IMR-90 (cell line): ENCODE measurements around the gene SERHL2. TPM values are rescaled to one million over a fixed set of nuclear protein-coding genes. Genes with fewer than 3 reads are reported as not detected.

Source experiments
- ATAC-seq: fragments of 200-7000 bp; cut with Tn5 transposase; 2 replicates; pipeline ENCODE4 v1.9.1; 2020; ENCODE audit warnings: low read depth, mild to moderate bottlenecking, moderate library complexity
- BruUV-seq: library from RNA; stranded (reverse); fragments of 400-500 nt; replicated peaks from 2 replicates; lab custom pipeline; 2021; lab: Mats Ljungman, UMichigan
- CTCF ChIA-PET: fragments of 300-600 bp; formaldehyde crosslinking; extraction: SDS; loops from one replicate; lab custom pipeline; 2021; ENCODE audit warnings: antibody characterized with exemption; lab: Yijun Ruan, JAX
- POLR2A ChIA-PET: fragments of 300-600 bp; sonication (Branson Sonifier 250); formaldehyde crosslinking; loops from one replicate; lab custom pipeline; 2022; ENCODE audit warnings: antibody characterized with exemption; ENCODE audit not compliant: unreplicated experiment; lab: Charles Lee
- DNase-seq: peaks from one replicate; pipeline ENCODE4 v3.0.0; 2013
- H2AFZ ChIP-seq: replicated peaks from 2 replicates; pipeline ENCODE3; 2013; ENCODE audit warnings: low read length, mild to moderate bottlenecking; ENCODE audit not compliant: poor library complexity
- H2AK5ac ChIP-seq: 2 replicates; pipeline ENCODE4 v1.6.1; 2013; ENCODE audit warnings: low read depth, low read length, inconsistent platforms
- H2AK9ac ChIP-seq: replicated peaks from 2 replicates; pipeline ENCODE3; 2013; ENCODE audit warnings: mild to moderate bottlenecking, low read depth, low read length, moderate library complexity; ENCODE audit not compliant: poor library complexity
- H2BK120ac ChIP-seq: 2 replicates; pipeline ENCODE4 v1.6.1; 2013; ENCODE audit warnings: low read depth, low read length, inconsistent platforms
- H2BK15ac ChIP-seq: 3 replicates; pipeline ENCODE4 v1.6.1; 2013; ENCODE audit warnings: low read depth, low read length, inconsistent platforms
- H2BK20ac ChIP-seq: 2 replicates; pipeline ENCODE4 v1.6.1; 2013; ENCODE audit warnings: low read depth, mild to moderate bottlenecking, inconsistent platforms, low read length, moderate library complexity
- H2BK5ac ChIP-seq: 2 replicates; pipeline ENCODE4 v1.6.1; 2013; ENCODE audit warnings: mild to moderate bottlenecking, low read depth, low read length, inconsistent platforms; ENCODE audit not compliant: poor library complexity, severe bottlenecking
- H3K14ac ChIP-seq: replicated peaks from 2 replicates; pipeline ENCODE4 v1.6.1; 2013; ENCODE audit warnings: low read depth, low read length, inconsistent platforms
- H3K18ac ChIP-seq: 2 replicates; pipeline ENCODE4 v1.6.1; 2013; ENCODE audit warnings: low read depth, low read length, control low read depth
- H3K23ac ChIP-seq: 2 replicates; pipeline ENCODE4 v1.6.1; 2013; ENCODE audit warnings: low read depth, low read length, inconsistent platforms
- H3K27ac ChIP-seq: 2 replicates; pipeline ENCODE4 v1.5.1; 2013; ENCODE audit warnings: mild to moderate bottlenecking, control low read depth, low read length; ENCODE audit not compliant: insufficient read depth
- H3K27me3 ChIP-seq: 2 replicates; pipeline ENCODE4 v1.6.1; 2013; ENCODE audit warnings: low read length; ENCODE audit not compliant: control insufficient read depth, insufficient read depth
- H3K36me3 ChIP-seq: 2 replicates; pipeline ENCODE4 v1.6.1; 2013; ENCODE audit warnings: low read length, mixed read lengths; ENCODE audit not compliant: control insufficient read depth, insufficient read depth
- H3K4ac ChIP-seq: 2 replicates; pipeline ENCODE4 v1.6.1; 2013; ENCODE audit warnings: low read depth, low read length, inconsistent platforms
- H3K4me1 ChIP-seq: 2 replicates; pipeline ENCODE4 v1.6.1; 2013; ENCODE audit warnings: low read length, mixed read lengths; ENCODE audit not compliant: control insufficient read depth, insufficient read depth
- H3K4me2 ChIP-seq: 2 replicates; pipeline ENCODE4 v1.6.1; 2013; ENCODE audit warnings: low read depth, mild to moderate bottlenecking, control low read depth, low read length, moderate library complexity
- H3K4me3 ChIP-seq: 2 replicates; pipeline ENCODE4 v1.5.1; 2013; ENCODE audit warnings: low read depth, mild to moderate bottlenecking, control low read depth, low read length, moderate library complexity; ENCODE audit not compliant: insufficient read depth
- H3K56ac ChIP-seq: 2 replicates; pipeline ENCODE4 v1.6.1; 2013; ENCODE audit warnings: low read length, inconsistent platforms; ENCODE audit not compliant: insufficient read depth; ENCODE audit errors: extremely low read depth
- H3K79me1 ChIP-seq, 2 experiments: 2 replicates each; pipeline ENCODE4 v1.6.1; 2013; ENCODE audit warnings: low read length in 2 of 2, inconsistent platforms in 1 of 2, low read depth in 1 of 2
- H3K9ac ChIP-seq: 2 replicates; pipeline ENCODE4 v1.6.1; 2013; ENCODE audit warnings: low read depth, low read length, control low read depth
- H3K9me1 ChIP-seq: 2 replicates; pipeline ENCODE4 v1.6.1; 2013; ENCODE audit warnings: low read length, inconsistent platforms; ENCODE audit not compliant: insufficient read depth
- H3K9me3 ChIP-seq: 2 replicates; pipeline ENCODE4 v1.6.1; 2013; ENCODE audit warnings: low read length; ENCODE audit not compliant: control insufficient read depth, insufficient read depth
- H4K20me1 ChIP-seq: 2 replicates; pipeline ENCODE4 v1.6.1; 2013; ENCODE audit warnings: low read length, inconsistent platforms; ENCODE audit not compliant: insufficient read depth
- H4K5ac ChIP-seq: 2 replicates; pipeline ENCODE4 v1.6.1; 2013; ENCODE audit warnings: mild to moderate bottlenecking, low read depth, low read length, control low read depth
- H4K8ac ChIP-seq, 2 experiments: 2 replicates each; pipeline ENCODE4 v1.6.1; 2013; ENCODE audit warnings: low read depth in 2 of 2, low read length in 2 of 2, control low read depth in 1 of 2, inconsistent platforms in 1 of 2
- H4K91ac ChIP-seq: 2 replicates; pipeline ENCODE4 v1.6.1; 2013; ENCODE audit warnings: low read depth, low read length, inconsistent platforms; ENCODE audit not compliant: insufficient read depth
- BHLHE40 ChIP-seq: fragments of 150-350 bp; IDR thresholded peaks from 2 replicates; pipeline ENCODE4 v1.6.1; 2016; ENCODE audit warnings: mild to moderate bottlenecking, low read depth, low read length
- CTCF ChIP-seq: conservative IDR thresholded peaks from 2 replicates; pipeline ENCODE4 v1.5.1; 2012; ENCODE audit warnings: mild to moderate bottlenecking, low read depth, low read length, improper control_type of control experiment
- FOS ChIP-seq: fragments of 150-350 bp; IDR thresholded peaks from 2 replicates; pipeline ENCODE4 v1.6.1; 2016; ENCODE audit warnings: low read depth, low read length
- RFX5 ChIP-seq: IDR thresholded peaks from 2 replicates; pipeline ENCODE4 v1.8.0; 2012; ENCODE audit warnings: low read depth, mild to moderate bottlenecking, low read length, moderate library complexity
- WGBS, 2 experiments: methylation state at CpG; one replicate each; pipeline versions ENCODE4 v1.1.5 to v1.1.7; 2013; ENCODE audit warnings: missing lambda C conversion rate in 2 of 2; ENCODE audit not compliant: insufficient read length in 1 of 2; ENCODE audit errors: extremely low coverage in 2 of 2; 5-methylcytosine and 5-hydroxymethylcytosine counted together
- dilution Hi-C: fragments of 300-500 bp; cut with HindIII; formaldehyde crosslinking; loops from one replicate; pipeline ENCODE4 v1.14.3; 2018; ENCODE audit warnings: low sequenced_read_pairs; ENCODE audit not compliant: unreplicated experiment
- in situ Hi-C: fragments of 300-500 bp; cut with MboI; formaldehyde crosslinking; loops from 3 replicates; pipeline ENCODE4 v1.14.3; 2019; ENCODE audit warnings: low sequenced_read_pairs, inconsistent platforms, mixed read lengths
- intact Hi-C: fragments of 100-400 bp; cut with micrococcal nuclease; formaldehyde crosslinking; loops from 2 replicates; pipeline ENCODE4 v1.10.0; 2022
- polyA plus RNA-seq, 3 experiments: library from polyadenylated mRNA; depleted of rRNA; stranded (reverse); fragments of >200 nt; gene quantifications; 2 replicates each; pipeline ENCODE4 v1.2.3, GENCODE V29; 2012; ENCODE audit warnings: low replicate concordance in 1 of 3
- total RNA-seq: library from RNA; depleted of rRNA; stranded (reverse); fragments of >200 nt; gene quantifications from 2 replicates; pipeline ENCODE4 v1.2.3, GENCODE V29; 2012

SERHL2 gene
- total and polyA plus RNA-seq, 2 of the 4 experiments (the other 2 are of a cell fraction), result 4.5 to 5.0 TPM

- 92% methylated on average over 10 of the region's 15 CpGs; no CpG with 5 or more reads in 1 of the 2 experiments for WGBS, 2 experiments
- Histone ChIP-seq H2BK15ac (no peak overlapping the region), H2AK9ac (no peak overlapping the region), H2BK120ac (no peak overlapping the region), H3K4me3 (no peak overlapping the region), H3K79me1 (no peaks in the 10 kb centered on the region), H3K27me3 (no peaks in the 10 kb centered on the region), H2BK20ac (no peak overlapping the region), H2BK5ac (no peak overlapping the region), H4K5ac (no peak overlapping the region), H3K56ac (no peak overlapping the region), H4K20me1 (peaks cover 9% of the 10 kb centered on the region), H3K9me3 (no peaks in the 10 kb centered on the region), H2AFZ (no peak overlapping the region), H3K9ac (no peak overlapping the region), H2AK5ac (no peak overlapping the region), H3K4me1 (no peaks in the 10 kb centered on the region), H3K27ac (no peak overlapping the region), H3K4me2 (no peak overlapping the region), H3K14ac (no peak overlapping the region), H3K36me3 (peaks cover 12% of the 10 kb centered on the region), H3K18ac (no peak overlapping the region), H3K4ac (no peak overlapping the region), H4K8ac (no peak overlapping the region), H4K91ac (no peak overlapping the region), H3K9me1 (no peaks in the 10 kb centered on the region), H3K23ac (no peak overlapping the region)
- no peak for TF ChIP-seq RFX5
- TF ChIP-seq CTCF, result no peak
- no peak for TF ChIP-seq FOS
- TF ChIP-seq BHLHE40, result no peak
- in situ Hi-C loops (no loop called here), intact Hi-C loops (no loop called here), dilution Hi-C loops (no loop called here)
- no peak for ATAC-seq
- POLR2A ChIA-PET, result no interaction called here
- CTCF ChIA-PET, result no interaction called here
- DNase-seq, result no peak
- no TSS peak for BruUV-seq
These were observed 44.2 kb upstream of the SERHL2 start for GRCh38 chr22:42509548-42509947.
